Measurements from ENCODE around the gene TSHR.

- TF ChIP-seq EZH2 (IDR thresholded peaks at IDR 0.05; ENCODE audit: borderline replicate concordance) (no peak), CTCF (IDR thresholded peaks at IDR 0.05; ENCODE audit: poor library complexity) (no peak)
Observed at GRCh38 chr14:81161088-81161487, 205.7 kb downstream of the TSHR start.
